LHCN-M2 (cell line): ENCODE results near the gene MSH2. TPM values are rescaled to one million over a fixed set of nuclear protein-coding genes. Genes with fewer than 3 reads are reported as not detected.
"Not testable (repeated sequence)": the region's sequence is repeated elsewhere in the genome, so short reads cannot be mapped to it uniquely, and the experiment has no call there.

Source experiments
- DNase-seq: peaks from one replicate; pipeline ENCODE4 v3.0.0-alpha.2; 2012; ENCODE audit warnings: low read depth
- total RNA-seq: library from RNA; depleted of rRNA; stranded (reverse); fragments of >200 nt; gene quantifications from 2 replicates; pipeline ENCODE4 v1.2.3, GENCODE V29; 2014

MSH2 gene
- total RNA-seq, 1 experiment from 2014 or later = 55.3 TPM

GRCh38 chr2:47471429-47472116, 68.6 kb downstream of the MSH2 start:
- no peak for DNase-seq

GRCh38 chr2:47479863-47480262, 76.9 kb downstream of the MSH2 start:
- DNase-seq = no peak

- no peak for DNase-seq
These were observed 80.2 kb downstream of the MSH2 start for GRCh38 chr2:47483191-47483590.

GRCh38 chr2:47484396-47484795, 81.4 kb downstream of the MSH2 start:
- no peak for DNase-seq

GRCh38 chr2:47485177-47485576, 82.2 kb downstream of the MSH2 start:
- no peak for DNase-seq

GRCh38 chr2:47485751-47486300, 82.9 kb downstream of the MSH2 start:
- DNase-seq = no peak

- DNase-seq = no peak
These were observed 84.0 kb downstream of the MSH2 start for GRCh38 chr2:47486841-47487497.

GRCh38 chr2:47487498-47487875, 84.5 kb downstream of the MSH2 start:
- DNase-seq = no peak

- DNase-seq = peak; percentile 79
These were observed 86.1 kb downstream of the MSH2 start for GRCh38 chr2:47488870-47489584.

GRCh38 chr2:47490406-47490805, 87.5 kb downstream of the MSH2 start:
- DNase-seq = no peak

- no peak for DNase-seq
These were observed 90.5 kb downstream of the MSH2 start for GRCh38 chr2:47493317-47494035.

GRCh38 chr2:47494267-47495130, 91.5 kb downstream of the MSH2 start:
- no peak for DNase-seq

- DNase-seq = no peak
These were observed 95.0 kb downstream of the MSH2 start for GRCh38 chr2:47497843-47498460.

GRCh38 chr2:47499093-47499492, 96.1 kb downstream of the MSH2 start:
- no peak for DNase-seq

GRCh38 chr2:47499621-47500309, 96.8 kb downstream of the MSH2 start:
- DNase-seq = no peak

GRCh38 chr2:47501374-47502200, 98.6 kb downstream of the MSH2 start:
- DNase-seq = peak; percentile 45

- DNase-seq = not testable (repeated sequence)
These were observed 99.5 kb downstream of the MSH2 start for GRCh38 chr2:47502498-47502897.

- DNase-seq = no peak
These were observed 100.6 kb downstream of the MSH2 start for GRCh38 chr2:47503481-47504070.
